ENCODE measurements around the gene TEX30.

- no peak for TF ChIP-seq POLR2AphosphoS5 (IDR thresholded peaks at IDR 0.05)
- TF ChIP-seq CTCF (IDR thresholded peaks at IDR 0.05), result no peak
- no peak for TF ChIP-seq POLR2A (IDR thresholded peaks at IDR 0.05)
These were observed 4.7 kb downstream of the TEX30 start for GRCh38 chr13:102768909-102769308.

Measured in prostate gland (tissue), 2 donors.